ENCODE results near the gene CD80. TPM values are rescaled to one million over a fixed set of nuclear protein-coding genes. Genes with fewer than 3 reads are reported as not detected.
A peak's percentile ranks its signal among the peaks of the same experiment; 100 is the strongest.

Gene CD80
- total RNA-seq, 1 donor from 2014 or later = not detected

GRCh38 chr3:119490153-119490552 is 69.3 kb downstream of the CD80 start:
- H3K27me3 ChIP-seq (ENCODE audit: control insufficient read depth, insufficient read depth, low read length) = no peaks in the 10 kb centered on the region
- H3K36me3 ChIP-seq (ENCODE audit: control insufficient read depth, insufficient read depth, low read length) = no peaks in the 10 kb centered on the region
- no peak for DNase-seq (ENCODE audit: low read depth)
- H3K4me3 ChIP-seq (ENCODE audit: low read depth, low read length) = no peak overlapping the region
- TF ChIP-seq, protein P1, sequence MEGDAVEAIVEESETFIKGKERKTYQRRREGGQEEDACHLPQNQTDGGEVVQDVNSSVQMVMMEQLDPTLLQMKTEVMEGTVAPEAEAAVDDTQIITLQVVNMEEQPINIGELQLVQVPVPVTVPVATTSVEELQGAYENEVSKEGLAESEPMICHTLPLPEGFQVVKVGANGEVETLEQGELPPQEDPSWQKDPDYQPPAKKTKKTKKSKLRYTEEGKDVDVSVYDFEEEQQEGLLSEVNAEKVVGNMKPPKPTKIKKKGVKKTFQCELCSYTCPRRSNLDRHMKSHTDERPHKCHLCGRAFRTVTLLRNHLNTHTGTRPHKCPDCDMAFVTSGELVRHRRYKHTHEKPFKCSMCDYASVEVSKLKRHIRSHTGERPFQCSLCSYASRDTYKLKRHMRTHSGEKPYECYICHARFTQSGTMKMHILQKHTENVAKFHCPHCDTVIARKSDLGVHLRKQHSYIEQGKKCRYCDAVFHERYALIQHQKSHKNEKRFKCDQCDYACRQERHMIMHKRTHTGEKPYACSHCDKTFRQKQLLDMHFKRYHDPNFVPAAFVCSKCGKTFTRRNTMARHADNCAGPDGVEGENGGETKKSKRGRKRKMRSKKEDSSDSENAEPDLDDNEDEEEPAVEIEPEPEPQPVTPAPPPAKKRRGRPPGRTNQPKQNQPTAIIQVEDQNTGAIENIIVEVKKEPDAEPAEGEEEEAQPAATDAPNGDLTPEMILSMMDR (IDR thresholded peaks at IDR 0.05; ENCODE audit: insufficient read depth, low read length, poor library complexity, severe bottlenecking) = peak; percentile 9

- TF ChIP-seq, protein P1 (IDR thresholded peaks at IDR 0.05; ENCODE audit: insufficient read depth, low read length, poor library complexity, severe bottlenecking) = no peak
- Histone ChIP-seq H3K36me3 (ENCODE audit: control insufficient read depth, insufficient read depth, low read length) (no peaks in the 10 kb centered on the region), H3K27me3 (ENCODE audit: control insufficient read depth, insufficient read depth, low read length) (no peaks in the 10 kb centered on the region), H3K4me3 (ENCODE audit: low read depth, low read length) (no peak overlapping the region)
- no peak for DNase-seq (ENCODE audit: low read depth)
These were observed 73.9 kb downstream of the CD80 start for GRCh38 chr3:119485563-119485962.

- H3K4me3 ChIP-seq (ENCODE audit: low read depth, low read length) = no peak overlapping the region
- TF ChIP-seq, protein P1 (IDR thresholded peaks at IDR 0.05; ENCODE audit: insufficient read depth, low read length, poor library complexity, severe bottlenecking) = no peak
- no peaks in the 10 kb centered on the region for H3K27me3 ChIP-seq (ENCODE audit: control insufficient read depth, insufficient read depth, low read length)
- no peak for DNase-seq (ENCODE audit: low read depth)
- no peaks in the 10 kb centered on the region for H3K36me3 ChIP-seq (ENCODE audit: control insufficient read depth, insufficient read depth, low read length)
These were observed 76.3 kb downstream of the CD80 start for GRCh38 chr3:119483101-119483500.

DNA sequence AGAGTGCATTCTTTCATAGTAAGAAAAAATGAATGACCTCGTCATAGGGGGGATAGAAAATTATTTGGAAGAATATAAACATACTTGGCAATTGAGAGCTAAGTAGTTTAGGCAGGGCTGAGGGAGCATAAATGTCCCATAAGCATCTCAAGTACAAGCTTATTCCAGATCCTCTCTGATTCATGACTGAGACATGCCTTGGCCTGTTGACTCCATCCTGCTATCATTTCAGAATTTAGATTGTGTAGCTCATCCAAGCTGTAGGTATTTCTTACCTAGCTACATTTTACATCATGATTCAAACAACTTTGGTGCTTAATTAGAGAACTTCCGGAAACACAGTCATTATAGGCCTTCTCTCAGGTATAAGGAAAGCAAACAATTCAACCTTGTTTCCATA is 78.3 kb downstream of the CD80 start:
- no peak overlapping the region for H3K4me3 ChIP-seq (ENCODE audit: low read depth, low read length)
- DNase-seq (ENCODE audit: low read depth) = no peak
- TF ChIP-seq, protein P1 (IDR thresholded peaks at IDR 0.05; ENCODE audit: insufficient read depth, low read length, poor library complexity, severe bottlenecking) = no peak
- H3K27me3 ChIP-seq (ENCODE audit: control insufficient read depth, insufficient read depth, low read length) = no peaks in the 10 kb centered on the region
- H3K36me3 ChIP-seq (ENCODE audit: control insufficient read depth, insufficient read depth, low read length) = no peaks in the 10 kb centered on the region

Other genes starting within 250 kb of the CD80 start
- gene TMEM39A, start 96.0 kb downstream of the CD80 start, total RNA-seq = 27.7 and 52.9 TPM in 2 replicates
- 15.5 and 20.3 TPM in 2 replicates for gene POGLUT1, start 90.7 kb downstream of the CD80 start, total RNA-seq
- gene TIMMDC1, start 61.1 kb downstream of the CD80 start, total RNA-seq = 55.5 and 56.0 TPM in 2 replicates
- gene ADPRH, start 19.9 kb upstream of the CD80 start, total RNA-seq = 7.3 and 10.1 TPM in 2 replicates
- gene PLA1A, start 38.3 kb upstream of the CD80 start, total RNA-seq = 0.75 and 1.4 TPM in 2 replicates
- gene POPDC2, start 101.0 kb upstream of the CD80 start, total RNA-seq = 1.0 and 4.9 TPM in 2 replicates
- gene COX17, start 117.8 kb upstream of the CD80 start, total RNA-seq = 17.9 and 27.4 TPM in 2 replicates
- gene CFAP91, start 143.4 kb upstream of the CD80 start, total RNA-seq = 3.3 and 7.1 TPM in 2 replicates
- gene NR1I2, start 222.5 kb upstream of the CD80 start, total RNA-seq = 0.14 and 0.79 TPM in 2 replicates

All from kidney epithelial cell (primary cell).